Peyer's patch (tissue), 4 donors: ENCODE results near the gene SLF1.

Experiments used
- CTCF ChIP-seq, 6 experiments: fragments of 450-650 bp in 4 of 6; fragments of 200-600 bp in 2 of 6; sonication (generic) in 1 of 6; IDR thresholded peaks; one replicate each; pipeline ENCODE4 v1.5.1; 2017 to 2019; ENCODE audit warnings: antibody characterized with exemption in 6 of 6, mild to moderate bottlenecking in 3 of 6, moderate library complexity in 1 of 6
- POLR2A ChIP-seq, 2 donors: fragments of 450-650 bp; IDR thresholded peaks; one replicate each; pipeline ENCODE4 v1.5.1; 2017; ENCODE audit warnings: antibody characterized with exemption in 2 of 2, mild to moderate bottlenecking in 2 of 2, moderate library complexity in 2 of 2

- TF ChIP-seq CTCF (IDR thresholded peaks at IDR 0.05) (no peak), POLR2A (IDR thresholded peaks at IDR 0.05) (no peak)
Observed at GRCh38 chr5:94693845-94694370, 75.4 kb downstream of the SLF1 start.
